ENCODE measurements around the gene RGS6.

The RGS6 gene

GRCh38 chr14:72261068-72261467 lies 328.8 kb downstream of the RGS6 start:
- TF ChIP-seq CTCF (IDR thresholded peaks at IDR 0.05; ENCODE audit: low read depth, low read length, missing control alignments): no peak
- DNase-seq: no peak
- no peaks in the 10 kb centered on the region for H3K36me3 ChIP-seq (replicated peaks)
- H3K27me3 ChIP-seq (replicated peaks): no peaks in the 10 kb centered on the region
- H3K4me3 ChIP-seq (ENCODE audit: low read depth, low read length): no peak overlapping the region
- in situ Hi-C loops (cut with HindIII; ENCODE audit: low pct_ligation_motif_present, low sequenced_read_pairs): no loop called here
- H3K27ac ChIP-seq: no peak overlapping the region

GRCh38 chr14:72262771-72263170 lies 330.5 kb downstream of the RGS6 start:
- no peak overlapping the region for H3K4me3 ChIP-seq (ENCODE audit: low read depth, low read length)
- no peak for DNase-seq
- no peak overlapping the region for H3K27ac ChIP-seq
- H3K36me3 ChIP-seq (replicated peaks): no peaks in the 10 kb centered on the region
- in situ Hi-C loops (cut with HindIII; ENCODE audit: low pct_ligation_motif_present, low sequenced_read_pairs): no loop called here
- no peaks in the 10 kb centered on the region for H3K27me3 ChIP-seq (replicated peaks)
- no peak for TF ChIP-seq CTCF (IDR thresholded peaks at IDR 0.05; ENCODE audit: low read depth, low read length, missing control alignments)

GRCh38 chr14:72264716-72265115 lies 332.5 kb downstream of the RGS6 start:
- TF ChIP-seq CTCF (IDR thresholded peaks at IDR 0.05; ENCODE audit: low read depth, low read length, missing control alignments): no peak
- no peak for DNase-seq
- no peak overlapping the region for H3K4me3 ChIP-seq (ENCODE audit: low read depth, low read length)
- no peak overlapping the region for H3K27ac ChIP-seq
- in situ Hi-C loops (cut with HindIII; ENCODE audit: low pct_ligation_motif_present, low sequenced_read_pairs): no loop called here
- no peaks in the 10 kb centered on the region for H3K27me3 ChIP-seq (replicated peaks)
- no peaks in the 10 kb centered on the region for H3K36me3 ChIP-seq (replicated peaks)

- DNase-seq: no peak
- Histone ChIP-seq H3K4me3 (ENCODE audit: low read depth, low read length) (no peak overlapping the region), H3K36me3 (replicated peaks) (no peaks in the 10 kb centered on the region), H3K27me3 (replicated peaks) (no peaks in the 10 kb centered on the region), H3K27ac (no peak overlapping the region)
- in situ Hi-C loops (cut with HindIII; ENCODE audit: low pct_ligation_motif_present, low sequenced_read_pairs): no loop called here
- no peak for TF ChIP-seq CTCF (IDR thresholded peaks at IDR 0.05; ENCODE audit: low read depth, low read length, missing control alignments)
These were observed 338.0 kb downstream of the RGS6 start for GRCh38 chr14:72270147-72270727.

GRCh38 chr14:72270749-72271148 lies 338.5 kb downstream of the RGS6 start:
- Histone ChIP-seq H3K4me3 (ENCODE audit: low read depth, low read length) (no peak overlapping the region), H3K27ac (no peak overlapping the region), H3K27me3 (replicated peaks) (no peaks in the 10 kb centered on the region), H3K36me3 (replicated peaks) (no peaks in the 10 kb centered on the region)
- TF ChIP-seq CTCF (IDR thresholded peaks at IDR 0.05; ENCODE audit: low read depth, low read length, missing control alignments): no peak
- no peak for DNase-seq
- in situ Hi-C loops (cut with HindIII; ENCODE audit: low pct_ligation_motif_present, low sequenced_read_pairs): no loop called here

- no peaks in the 10 kb centered on the region for H3K36me3 ChIP-seq (replicated peaks)
- in situ Hi-C loops (cut with HindIII; ENCODE audit: low pct_ligation_motif_present, low sequenced_read_pairs): no loop called here
- DNase-seq: no peak
- no peak for TF ChIP-seq CTCF (IDR thresholded peaks at IDR 0.05; ENCODE audit: low read depth, low read length, missing control alignments)
- H3K27me3 ChIP-seq (replicated peaks): no peaks in the 10 kb centered on the region
- H3K27ac ChIP-seq: no peak overlapping the region
- no peak overlapping the region for H3K4me3 ChIP-seq (ENCODE audit: low read depth, low read length)
These were observed 343.0 kb downstream of the RGS6 start for GRCh38 chr14:72275242-72275641.

All from brain microvascular endothelial cell (primary cell).